ENCODE data around the gene LCN6.

DNA sequence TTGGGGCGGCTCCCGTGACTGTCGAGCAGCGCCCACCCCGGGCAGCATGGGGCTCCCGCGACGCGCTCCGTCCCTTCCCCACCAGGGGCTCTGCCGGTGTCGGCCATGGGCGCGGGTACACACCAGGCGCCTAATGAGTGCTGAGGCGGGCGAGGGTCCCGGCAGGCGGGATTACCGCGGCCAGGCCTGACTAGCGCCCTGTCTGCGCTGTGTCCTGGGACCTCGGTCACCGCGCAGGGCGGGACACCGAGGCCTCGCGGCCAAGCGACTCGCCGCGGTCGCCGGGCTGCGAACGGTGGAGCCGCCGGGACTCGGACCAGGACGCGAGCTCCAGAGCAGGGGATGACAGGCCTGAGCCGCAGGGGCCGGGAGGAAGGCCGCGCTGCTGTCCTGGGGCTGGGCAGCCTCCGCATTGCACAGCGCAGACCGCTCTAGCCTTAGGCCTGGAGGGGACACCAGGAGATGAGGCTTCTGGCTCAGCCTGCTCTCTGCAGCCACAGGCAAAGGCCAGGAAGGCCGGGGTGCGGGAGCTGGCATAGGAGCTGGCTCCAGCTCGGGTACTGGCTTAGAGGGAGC lies 19.7 kb downstream of the LCN6 start:
- TF ChIP-seq, protein P1, sequence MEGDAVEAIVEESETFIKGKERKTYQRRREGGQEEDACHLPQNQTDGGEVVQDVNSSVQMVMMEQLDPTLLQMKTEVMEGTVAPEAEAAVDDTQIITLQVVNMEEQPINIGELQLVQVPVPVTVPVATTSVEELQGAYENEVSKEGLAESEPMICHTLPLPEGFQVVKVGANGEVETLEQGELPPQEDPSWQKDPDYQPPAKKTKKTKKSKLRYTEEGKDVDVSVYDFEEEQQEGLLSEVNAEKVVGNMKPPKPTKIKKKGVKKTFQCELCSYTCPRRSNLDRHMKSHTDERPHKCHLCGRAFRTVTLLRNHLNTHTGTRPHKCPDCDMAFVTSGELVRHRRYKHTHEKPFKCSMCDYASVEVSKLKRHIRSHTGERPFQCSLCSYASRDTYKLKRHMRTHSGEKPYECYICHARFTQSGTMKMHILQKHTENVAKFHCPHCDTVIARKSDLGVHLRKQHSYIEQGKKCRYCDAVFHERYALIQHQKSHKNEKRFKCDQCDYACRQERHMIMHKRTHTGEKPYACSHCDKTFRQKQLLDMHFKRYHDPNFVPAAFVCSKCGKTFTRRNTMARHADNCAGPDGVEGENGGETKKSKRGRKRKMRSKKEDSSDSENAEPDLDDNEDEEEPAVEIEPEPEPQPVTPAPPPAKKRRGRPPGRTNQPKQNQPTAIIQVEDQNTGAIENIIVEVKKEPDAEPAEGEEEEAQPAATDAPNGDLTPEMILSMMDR (IDR thresholded peaks at IDR 0.05; ENCODE audit: poor library complexity, severe bottlenecking) = no peak
- TF ChIP-seq TAF1 (IDR thresholded peaks at IDR 0.05; ENCODE audit: low read depth) (no peak), EZH2 (IDR thresholded peaks at IDR 0.05; ENCODE audit: borderline replicate concordance, insufficient read depth, low read length, poor library complexity, severe bottlenecking) (no peak), RAD21 (conservative IDR thresholded peaks at IDR 0.05) (no peak), EP300 (conservative IDR thresholded peaks at IDR 0.05; ENCODE audit: poor library complexity, severe bottlenecking) (no peak), POLR2AphosphoS5 (IDR thresholded peaks at IDR 0.05) (no peak), SMC3 (conservative IDR thresholded peaks at IDR 0.05; ENCODE audit: poor library complexity) (no peak), MXI1 (conservative IDR thresholded peaks at IDR 0.05; ENCODE audit: poor library complexity, severe bottlenecking) (no peak)
- TF ChIP-seq, protein P2, sequence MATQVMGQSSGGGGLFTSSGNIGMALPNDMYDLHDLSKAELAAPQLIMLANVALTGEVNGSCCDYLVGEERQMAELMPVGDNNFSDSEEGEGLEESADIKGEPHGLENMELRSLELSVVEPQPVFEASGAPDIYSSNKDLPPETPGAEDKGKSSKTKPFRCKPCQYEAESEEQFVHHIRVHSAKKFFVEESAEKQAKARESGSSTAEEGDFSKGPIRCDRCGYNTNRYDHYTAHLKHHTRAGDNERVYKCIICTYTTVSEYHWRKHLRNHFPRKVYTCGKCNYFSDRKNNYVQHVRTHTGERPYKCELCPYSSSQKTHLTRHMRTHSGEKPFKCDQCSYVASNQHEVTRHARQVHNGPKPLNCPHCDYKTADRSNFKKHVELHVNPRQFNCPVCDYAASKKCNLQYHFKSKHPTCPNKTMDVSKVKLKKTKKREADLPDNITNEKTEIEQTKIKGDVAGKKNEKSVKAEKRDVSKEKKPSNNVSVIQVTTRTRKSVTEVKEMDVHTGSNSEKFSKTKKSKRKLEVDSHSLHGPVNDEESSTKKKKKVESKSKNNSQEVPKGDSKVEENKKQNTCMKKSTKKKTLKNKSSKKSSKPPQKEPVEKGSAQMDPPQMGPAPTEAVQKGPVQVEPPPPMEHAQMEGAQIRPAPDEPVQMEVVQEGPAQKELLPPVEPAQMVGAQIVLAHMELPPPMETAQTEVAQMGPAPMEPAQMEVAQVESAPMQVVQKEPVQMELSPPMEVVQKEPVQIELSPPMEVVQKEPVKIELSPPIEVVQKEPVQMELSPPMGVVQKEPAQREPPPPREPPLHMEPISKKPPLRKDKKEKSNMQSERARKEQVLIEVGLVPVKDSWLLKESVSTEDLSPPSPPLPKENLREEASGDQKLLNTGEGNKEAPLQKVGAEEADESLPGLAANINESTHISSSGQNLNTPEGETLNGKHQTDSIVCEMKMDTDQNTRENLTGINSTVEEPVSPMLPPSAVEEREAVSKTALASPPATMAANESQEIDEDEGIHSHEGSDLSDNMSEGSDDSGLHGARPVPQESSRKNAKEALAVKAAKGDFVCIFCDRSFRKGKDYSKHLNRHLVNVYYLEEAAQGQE (IDR thresholded peaks at IDR 0.05; ENCODE audit: borderline replicate concordance) = no peak
